ENCODE measurements around the gene OLFML3. TPM values are rescaled to one million over a fixed set of nuclear protein-coding genes. Genes with fewer than 3 reads are reported as not detected.

OLFML3 gene
- total and polyA plus RNA-seq, 2 of the 13 experiments (the other 11 are each of a cell fraction or from before 2014, with no cell fraction given): 2.0 to 5.1 TPM

DNA sequence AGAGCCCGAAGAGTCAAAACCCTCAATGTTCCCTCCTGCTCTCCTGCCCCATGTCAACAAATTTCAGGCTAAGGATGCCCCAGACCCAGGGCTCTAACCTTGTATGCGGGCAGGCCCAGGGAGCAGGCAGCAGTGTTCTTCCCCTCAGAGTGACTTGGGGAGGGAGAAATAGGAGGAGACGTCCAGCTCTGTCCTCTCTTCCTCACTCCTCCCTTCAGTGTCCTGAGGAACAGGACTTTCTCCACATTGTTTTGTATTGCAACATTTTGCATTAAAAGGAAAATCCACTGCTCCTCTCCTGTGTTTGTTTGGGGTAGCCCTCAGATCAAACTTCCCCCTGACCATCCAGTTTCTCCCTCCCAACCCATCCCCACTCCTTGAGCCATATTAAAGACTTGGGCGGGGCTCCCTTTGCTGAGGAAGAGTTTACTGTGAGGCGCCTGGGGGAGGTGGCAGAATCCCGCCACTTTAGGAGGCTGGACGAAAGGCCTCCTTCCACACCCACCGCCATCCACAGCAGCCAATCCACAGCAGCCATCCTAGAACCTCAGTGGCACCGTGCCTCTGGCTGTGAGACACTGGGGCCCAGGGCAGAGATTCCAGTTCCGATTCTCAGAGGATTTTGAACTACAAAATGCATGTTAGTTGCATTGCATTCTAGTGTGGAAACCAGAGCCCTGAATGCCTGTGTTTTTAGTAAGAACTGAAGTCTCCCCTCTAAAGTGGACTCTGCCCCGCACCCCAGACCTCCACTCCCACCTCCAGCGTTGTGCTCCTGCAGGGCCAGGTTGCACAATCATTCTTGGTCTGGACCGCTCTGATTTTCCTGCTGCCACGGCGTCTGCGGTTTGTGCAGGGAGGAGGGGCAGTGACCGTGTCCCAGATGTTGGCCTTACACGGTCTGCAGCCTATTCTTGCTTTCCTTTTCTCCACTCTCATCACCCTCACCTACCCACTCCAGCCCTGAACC, 3.0 kb downstream of the OLFML3 start (continued):
- TF ChIP-seq CSRNP2 (CRISPR knock-in tag; conservative IDR thresholded peaks at IDR 0.05; ENCODE audit: low read depth): no peak
- peak; percentile 47; the same call in 1 of the 2 replicates for TF ChIP-seq ZNF605 (CRISPR knock-in tag; IDR thresholded peaks at IDR 0.05)
- no peak for TF ChIP-seq ZBTB4 (CRISPR knock-in tag; IDR thresholded peaks at IDR 0.05; ENCODE audit: borderline replicate concordance)
- no peak for TF ChIP-seq PAWR (CRISPR knock-in tag; IDR thresholded peaks at IDR 0.05; ENCODE audit: borderline replicate concordance)
- no peak for TF ChIP-seq BRD4 (CRISPR knock-in tag; IDR thresholded peaks at IDR 0.05)
- TF ChIP-seq EEA1 (CRISPR knock-in tag; IDR thresholded peaks at IDR 0.05; ENCODE audit: borderline replicate concordance): no peak
- TF ChIP-seq DMTF1 (CRISPR knock-in tag; IDR thresholded peaks at IDR 0.05): no peak
- no peak for TF ChIP-seq CREM (IDR thresholded peaks at IDR 0.05)
- no peak for TF ChIP-seq CREM (CRISPR knock-in tag; IDR thresholded peaks at IDR 0.05)
- TF ChIP-seq, protein P1, sequence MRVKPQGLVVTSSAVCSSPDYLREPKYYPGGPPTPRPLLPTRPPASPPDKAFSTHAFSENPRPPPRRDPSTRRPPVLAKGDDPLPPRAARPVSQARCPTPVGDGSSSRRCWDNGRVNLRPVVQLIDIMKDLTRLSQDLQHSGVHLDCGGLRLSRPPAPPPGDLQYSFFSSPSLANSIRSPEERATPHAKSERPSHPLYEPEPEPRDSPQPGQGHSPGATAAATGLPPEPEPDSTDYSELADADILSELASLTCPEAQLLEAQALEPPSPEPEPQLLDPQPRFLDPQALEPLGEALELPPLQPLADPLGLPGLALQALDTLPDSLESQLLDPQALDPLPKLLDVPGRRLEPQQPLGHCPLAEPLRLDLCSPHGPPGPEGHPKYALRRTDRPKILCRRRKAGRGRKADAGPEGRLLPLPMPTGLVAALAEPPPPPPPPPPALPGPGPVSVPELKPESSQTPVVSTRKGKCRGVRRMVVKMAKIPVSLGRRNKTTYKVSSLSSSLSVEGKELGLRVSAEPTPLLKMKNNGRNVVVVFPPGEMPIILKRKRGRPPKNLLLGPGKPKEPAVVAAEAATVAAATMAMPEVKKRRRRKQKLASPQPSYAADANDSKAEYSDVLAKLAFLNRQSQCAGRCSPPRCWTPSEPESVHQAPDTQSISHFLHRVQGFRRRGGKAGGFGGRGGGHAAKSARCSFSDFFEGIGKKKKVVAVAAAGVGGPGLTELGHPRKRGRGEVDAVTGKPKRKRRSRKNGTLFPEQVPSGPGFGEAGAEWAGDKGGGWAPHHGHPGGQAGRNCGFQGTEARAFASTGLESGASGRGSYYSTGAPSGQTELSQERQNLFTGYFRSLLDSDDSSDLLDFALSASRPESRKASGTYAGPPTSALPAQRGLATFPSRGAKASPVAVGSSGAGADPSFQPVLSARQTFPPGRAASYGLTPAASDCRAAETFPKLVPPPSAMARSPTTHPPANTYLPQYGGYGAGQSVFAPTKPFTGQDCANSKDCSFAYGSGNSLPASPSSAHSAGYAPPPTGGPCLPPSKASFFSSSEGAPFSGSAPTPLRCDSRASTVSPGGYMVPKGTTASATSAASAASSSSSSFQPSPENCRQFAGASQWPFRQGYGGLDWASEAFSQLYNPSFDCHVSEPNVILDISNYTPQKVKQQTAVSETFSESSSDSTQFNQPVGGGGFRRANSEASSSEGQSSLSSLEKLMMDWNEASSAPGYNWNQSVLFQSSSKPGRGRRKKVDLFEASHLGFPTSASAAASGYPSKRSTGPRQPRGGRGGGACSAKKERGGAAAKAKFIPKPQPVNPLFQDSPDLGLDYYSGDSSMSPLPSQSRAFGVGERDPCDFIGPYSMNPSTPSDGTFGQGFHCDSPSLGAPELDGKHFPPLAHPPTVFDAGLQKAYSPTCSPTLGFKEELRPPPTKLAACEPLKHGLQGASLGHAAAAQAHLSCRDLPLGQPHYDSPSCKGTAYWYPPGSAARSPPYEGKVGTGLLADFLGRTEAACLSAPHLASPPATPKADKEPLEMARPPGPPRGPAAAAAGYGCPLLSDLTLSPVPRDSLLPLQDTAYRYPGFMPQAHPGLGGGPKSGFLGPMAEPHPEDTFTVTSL (CRISPR knock-in tag; IDR thresholded peaks at IDR 0.05; ENCODE audit: borderline replicate concordance): no peak
- no peak for TF ChIP-seq ZNF160 (CRISPR knock-in tag; IDR thresholded peaks at IDR 0.05)
- TF ChIP-seq MAZ (IDR thresholded peaks at IDR 0.05; ENCODE audit: borderline replicate concordance, low read depth, low read length): no peak
- no peak for TF ChIP-seq MAZ (CRISPR knock-in tag; IDR thresholded peaks at IDR 0.05; ENCODE audit: low read depth)
- no peak for TF ChIP-seq ZSCAN22 (CRISPR knock-in tag; IDR thresholded peaks at IDR 0.05)
- TF ChIP-seq ZKSCAN8 (CRISPR knock-in tag; IDR thresholded peaks at IDR 0.05; ENCODE audit: borderline replicate concordance): no peak

All from HepG2 (cell line).